NCI-H524 (cell line): ENCODE results near the gene PLA2G5.
"Not testable (repeated sequence)": the region's sequence is repeated elsewhere in the genome, so short reads cannot be mapped to it uniquely, and the experiment has no call there.

Experiments used
- DNase-seq, 2 experiments: peaks; one replicate each; lab custom pipeline; 2025; lab: John Stamatoyannopoulos, UW

The PLA2G5 gene

DNA sequence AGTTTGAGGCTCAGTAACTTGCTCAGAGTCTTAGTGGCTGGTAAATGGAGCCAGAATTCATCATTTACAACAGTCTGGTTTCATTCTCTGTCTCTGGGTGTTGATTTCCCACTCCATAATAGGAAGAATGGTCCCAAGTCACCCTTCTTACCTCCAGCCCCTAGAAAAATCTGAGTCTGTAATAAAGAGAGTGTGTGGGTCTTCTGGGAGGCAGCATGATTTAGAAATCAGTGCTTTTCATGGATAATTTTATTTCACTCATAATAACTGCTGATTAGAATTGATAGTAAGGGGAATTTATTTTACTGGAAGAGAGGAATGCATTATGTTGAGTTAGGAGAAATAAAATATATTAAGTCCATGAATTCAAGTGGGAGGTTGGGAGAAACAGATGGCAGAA lies 47.2 kb downstream of the PLA2G5 start:
- no peak for DNase-seq

DNA sequence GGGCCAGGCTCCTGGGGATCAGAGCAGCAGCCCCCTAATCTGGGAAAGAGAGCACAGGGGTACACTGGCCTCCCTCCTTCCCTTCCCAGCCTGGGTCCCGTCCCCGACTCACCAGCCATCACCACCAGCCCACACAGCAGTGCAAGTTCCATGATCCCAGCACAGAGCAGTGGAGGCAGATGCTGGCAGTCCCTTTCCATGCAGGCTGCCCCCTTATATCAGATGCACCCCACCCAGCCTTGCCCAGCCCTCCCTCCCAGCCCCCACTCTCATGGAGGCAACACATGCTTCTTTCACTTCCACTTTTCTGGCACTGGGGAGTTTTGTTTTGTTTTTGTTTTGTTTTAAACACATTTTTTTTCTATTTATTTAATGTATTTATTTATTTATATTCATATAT lies 49.4 kb downstream of the PLA2G5 start, which contains the start of gene PLA2G2D:
TSS of gene PLA2G2D (minus strand) at position 190 of the 400 bp plus-strand sequence. CDS start at position 152, 38 bp downstream.
- DNase-seq, result no peak

DNA sequence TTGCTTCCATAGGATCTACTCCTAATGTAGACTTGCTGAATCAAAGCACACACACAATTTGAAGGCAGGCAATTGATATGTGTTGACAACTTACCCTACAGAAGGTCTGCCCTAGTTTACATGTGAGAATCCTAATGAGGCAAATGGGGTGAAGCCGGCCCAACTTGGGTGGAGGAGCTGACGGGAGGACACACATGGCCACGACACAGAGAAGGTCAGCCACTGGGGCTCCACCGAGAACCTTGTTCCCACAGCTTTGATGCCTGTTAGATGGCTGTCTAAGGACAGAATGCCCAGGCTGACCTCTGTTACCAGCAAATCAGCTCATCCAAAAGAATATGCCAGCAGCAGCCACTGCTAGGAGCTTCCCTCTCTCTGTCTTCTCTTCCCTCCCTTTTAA lies 50.8 kb downstream of the PLA2G5 start:
- DNase-seq, result no peak

DNA sequence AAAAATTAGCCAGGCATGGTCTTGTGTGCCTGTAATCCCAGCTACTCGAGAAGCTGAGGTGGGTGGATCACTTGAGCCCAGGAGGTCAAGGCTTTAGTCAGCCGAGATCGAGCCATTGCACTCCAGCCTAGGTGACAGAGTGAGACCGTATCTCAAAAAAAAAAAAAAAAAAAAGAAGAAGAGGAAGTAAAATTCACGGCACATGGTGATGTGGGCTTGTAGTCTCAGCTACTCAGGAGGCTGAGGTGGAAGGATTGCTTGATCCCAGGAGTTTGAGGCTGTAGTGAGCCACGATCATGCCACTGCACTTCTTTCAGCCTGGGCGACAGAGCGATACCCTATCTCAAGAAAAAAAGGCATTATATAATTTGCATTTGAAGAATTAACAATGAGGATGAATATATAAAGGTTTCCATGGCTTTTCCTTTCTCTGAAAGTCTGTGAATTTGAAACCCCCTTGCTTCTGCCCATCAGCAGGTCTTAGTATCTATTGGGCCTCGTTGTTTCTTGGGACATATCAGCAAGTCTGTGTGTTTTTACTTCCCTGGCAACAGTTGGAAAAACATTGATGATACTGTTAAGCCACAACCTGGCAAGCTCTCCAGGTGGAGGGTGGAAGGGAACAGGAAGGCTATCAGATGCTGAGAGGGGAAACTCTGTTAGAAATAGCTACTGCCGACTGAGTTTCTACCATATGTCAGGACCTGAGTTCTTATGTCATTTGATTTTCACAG lies 53.9 kb downstream of the PLA2G5 start:
- DNase-seq, result no peak

DNA sequence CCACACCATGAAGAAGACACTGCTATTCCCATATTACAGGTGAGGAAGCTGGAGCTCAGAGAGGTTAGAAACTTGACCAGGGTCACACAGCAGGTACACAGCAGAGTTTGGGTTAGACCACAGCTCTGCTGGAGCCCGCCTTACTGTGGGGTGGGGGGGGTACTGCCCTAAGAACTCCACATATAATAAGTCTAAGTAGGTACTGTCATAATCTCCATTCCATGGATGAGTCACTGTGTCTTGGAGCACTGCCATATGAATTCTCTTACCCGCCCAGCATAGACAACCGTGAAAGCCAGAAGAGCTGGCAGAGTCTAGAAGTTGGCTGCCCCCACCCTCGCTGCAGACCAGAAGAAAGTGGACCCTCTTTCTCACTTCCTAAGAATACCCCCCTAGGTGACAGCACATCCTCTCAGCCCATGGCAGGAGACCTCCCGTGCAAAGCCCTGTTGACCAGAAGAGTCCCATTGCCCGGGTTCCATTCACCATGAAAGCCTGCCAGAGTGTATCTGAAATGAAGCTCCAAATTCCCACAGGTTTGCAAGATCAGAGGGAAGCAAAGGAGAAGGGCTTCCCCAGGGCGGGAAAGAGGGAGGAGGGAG lies 54.6 kb downstream of the PLA2G5 start:
- no peak for DNase-seq

DNA sequence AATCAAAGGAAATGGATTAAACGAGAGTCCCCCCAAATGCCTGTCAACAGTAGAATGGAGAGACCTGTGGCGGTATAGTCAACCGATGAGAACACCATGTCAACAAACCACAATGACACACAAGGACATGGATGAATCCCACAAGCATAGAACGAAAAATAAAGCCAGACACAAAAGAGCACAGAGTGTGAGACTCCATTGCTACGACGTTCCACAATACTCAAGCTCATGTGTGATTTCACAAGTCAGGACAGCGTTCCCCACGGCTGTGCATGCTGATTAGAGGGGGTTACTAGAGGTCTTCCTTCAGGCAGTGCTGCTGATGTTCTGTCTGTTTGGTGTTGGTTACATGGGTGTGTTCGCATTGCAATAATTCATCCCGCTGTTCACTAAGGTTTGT lies 55.1 kb downstream of the PLA2G5 start:
- no peak for DNase-seq

DNA sequence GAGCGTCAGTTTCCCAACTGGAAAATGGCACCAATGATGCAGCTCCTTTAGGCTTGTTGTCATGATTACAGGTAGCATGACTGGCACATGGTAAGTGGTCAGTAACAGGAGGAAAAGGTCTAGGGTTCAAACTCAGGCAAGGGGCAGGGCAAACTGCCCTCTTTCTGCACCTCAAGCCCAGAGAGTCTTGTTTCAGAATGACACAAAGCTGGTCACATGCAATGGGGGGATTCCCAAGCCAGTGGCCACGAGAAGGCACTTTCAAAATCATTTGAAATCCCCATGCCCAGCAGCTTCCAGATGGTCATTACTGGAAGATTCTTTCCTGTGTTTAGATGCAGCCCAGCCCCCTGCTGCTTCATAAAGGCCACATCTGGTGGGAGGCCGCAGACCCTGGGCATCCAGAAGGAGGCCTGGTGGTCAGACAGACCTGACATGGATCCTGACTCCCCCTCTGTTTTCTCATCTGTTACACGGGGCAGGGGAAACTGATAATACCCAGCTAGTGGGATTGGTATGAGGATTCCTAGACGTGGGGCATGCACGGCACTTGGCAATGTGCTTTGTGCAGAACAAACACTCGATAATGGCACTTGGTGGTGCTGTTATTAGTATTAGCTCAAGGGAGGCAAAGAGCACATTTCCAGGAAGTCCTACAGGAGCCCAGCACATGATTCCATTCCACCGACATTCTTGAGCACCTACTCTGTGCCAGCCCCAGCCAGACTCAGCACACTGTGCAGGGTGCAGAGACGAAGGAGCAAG lies 56.2 kb downstream of the PLA2G5 start:
- no peak for DNase-seq

DNA sequence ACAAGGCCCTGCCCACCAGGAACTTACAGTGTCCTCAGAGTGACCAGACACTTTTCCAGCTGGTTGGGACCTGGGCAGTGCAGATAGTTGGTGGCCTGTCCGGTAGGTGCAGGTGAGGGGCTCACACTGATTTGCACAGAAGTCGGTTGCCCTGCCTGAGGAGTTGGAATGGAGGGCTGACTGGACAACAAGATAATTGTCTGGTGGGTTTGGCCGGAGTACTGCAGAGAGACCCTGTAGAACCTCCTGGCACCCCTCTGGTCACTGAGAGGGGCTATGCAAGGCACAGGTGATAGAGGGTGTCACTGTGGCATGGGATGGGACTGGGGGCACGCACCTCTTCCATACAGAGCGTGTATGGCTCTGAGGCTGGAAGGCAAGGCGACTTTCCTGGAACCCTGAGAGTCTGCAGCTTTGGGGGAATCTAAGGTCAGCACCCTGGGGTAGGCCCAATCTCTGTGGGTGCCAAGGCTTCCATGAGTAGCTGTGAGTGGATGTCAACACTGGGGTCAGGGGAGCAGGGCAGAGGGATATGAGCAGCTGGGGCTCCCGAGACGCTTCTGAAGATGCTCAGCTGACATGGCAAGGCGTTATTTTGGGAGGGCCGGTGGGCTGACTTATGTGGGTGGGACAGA lies 56.9 kb downstream of the PLA2G5 start:
- DNase-seq, result no peak

DNA sequence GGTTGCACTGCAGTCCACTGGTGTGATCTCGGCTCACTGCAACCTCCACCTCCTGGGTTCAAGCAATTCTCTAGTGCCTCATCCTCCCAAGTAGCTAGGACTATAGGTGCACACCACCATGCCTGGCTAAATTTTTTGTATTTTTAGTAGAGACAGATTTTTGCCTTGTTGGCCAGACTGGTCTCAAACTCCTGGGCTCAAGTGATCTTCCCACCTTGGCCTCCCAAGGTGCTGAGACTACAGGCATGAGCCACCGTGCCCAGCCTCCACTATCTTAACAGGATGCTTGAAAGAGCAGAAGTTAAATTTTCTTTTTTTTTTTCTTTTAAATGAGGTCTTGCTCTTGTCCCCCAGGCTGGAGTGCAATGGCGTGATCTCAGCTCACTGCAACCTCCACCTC lies 60.5 kb downstream of the PLA2G5 start:
- DNase-seq, result not testable (repeated sequence)

DNA sequence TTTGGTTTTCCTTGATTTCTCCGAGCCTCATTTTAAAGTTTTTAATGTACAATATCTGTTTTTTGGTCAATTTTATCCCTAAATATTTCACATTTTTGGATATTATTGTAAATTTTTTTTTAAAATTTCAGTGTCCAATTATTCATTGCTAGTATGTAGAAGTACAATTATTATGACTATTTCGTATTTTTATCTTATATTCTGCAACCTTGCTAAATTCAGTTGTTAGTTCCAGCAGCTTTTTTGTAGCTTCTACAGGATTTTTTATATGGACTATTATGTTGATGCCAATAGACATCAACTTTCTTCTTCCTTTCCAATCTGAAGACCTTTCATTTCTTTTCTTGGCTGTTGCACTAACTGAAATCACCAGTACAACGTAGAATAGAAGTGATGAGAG lies 65.0 kb downstream of the PLA2G5 start:
- DNase-seq, result no peak

DNA sequence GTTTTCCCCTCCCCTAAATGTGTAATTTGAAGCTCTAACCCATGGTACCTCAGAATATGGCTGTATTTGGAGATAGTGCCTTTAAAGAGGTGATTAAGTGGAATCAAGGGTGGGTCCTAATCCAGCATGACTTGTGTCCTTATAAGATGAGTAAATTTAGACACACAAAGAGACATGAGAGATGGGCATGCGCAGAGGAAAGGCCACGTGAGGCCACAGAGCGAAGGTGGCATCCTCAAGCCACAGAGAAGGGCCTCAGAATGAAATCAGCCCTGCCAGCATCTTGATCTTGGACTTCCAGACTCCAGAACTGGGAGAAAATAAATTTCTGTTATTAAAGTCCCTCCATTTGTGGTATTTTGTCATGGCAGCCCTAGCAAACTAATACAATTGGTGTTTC lies 66.3 kb downstream of the PLA2G5 start:
- DNase-seq, result no peak

DNA sequence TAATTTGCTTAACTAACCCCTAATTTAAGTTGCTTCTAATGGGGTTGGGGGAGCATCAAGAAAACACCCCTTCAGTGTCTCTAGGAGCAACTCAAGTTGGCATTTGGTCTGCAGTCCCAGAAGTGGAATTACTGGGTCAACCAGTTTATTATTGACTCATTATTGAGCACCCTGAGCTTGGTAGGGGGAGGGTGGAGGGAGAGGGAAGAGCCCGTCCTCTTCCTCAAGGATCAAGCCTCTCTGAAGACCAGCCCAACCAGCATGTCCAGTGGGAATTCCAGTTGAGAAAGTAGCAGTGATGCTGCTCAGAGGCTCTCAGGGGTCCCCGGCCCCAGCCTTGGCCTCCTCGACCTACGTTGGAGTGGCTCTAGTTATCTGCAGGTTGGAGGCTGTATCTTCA lies 67.1 kb downstream of the PLA2G5 start:
- DNase-seq, result no peak

DNA sequence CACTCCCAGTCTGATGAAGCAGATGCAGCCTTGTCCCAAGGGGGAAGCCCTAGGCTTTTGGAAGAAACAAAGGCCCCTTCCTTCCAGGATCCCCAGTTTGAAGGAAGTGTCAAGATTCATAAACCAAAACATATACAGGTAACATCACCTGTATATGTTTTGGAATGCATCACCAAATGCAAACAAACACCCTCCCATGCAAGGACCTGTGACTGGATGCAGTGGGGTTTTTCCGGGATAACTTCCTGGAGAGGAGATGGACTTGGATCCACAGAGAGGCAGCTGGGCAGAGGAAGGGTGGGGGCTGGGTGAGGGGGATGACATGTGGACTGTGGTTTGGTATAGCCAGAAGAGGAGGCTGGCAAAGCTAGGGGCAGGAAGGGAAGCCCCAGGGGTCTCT lies 67.6 kb downstream of the PLA2G5 start:
- DNase-seq, result no peak

DNA sequence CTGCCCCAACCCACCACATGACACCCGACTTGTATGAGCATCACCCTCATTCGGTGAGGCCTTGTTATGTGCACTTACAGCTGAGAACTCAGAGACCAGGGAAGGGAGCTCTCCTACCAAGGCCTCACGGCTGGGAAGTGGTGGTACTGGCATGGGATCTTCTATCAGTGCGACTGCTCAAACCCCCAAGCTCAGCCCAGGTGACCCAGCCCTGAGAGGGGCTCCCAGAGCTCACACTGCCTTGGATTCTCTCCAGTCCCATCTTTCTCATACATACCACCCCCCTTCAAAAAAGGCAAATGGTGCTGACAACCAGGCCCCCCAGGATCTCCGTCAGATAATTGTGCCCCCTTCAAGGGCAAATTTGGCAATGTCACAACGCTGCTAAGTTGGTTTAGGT lies 68.4 kb downstream of the PLA2G5 start:
- no peak for DNase-seq

DNA sequence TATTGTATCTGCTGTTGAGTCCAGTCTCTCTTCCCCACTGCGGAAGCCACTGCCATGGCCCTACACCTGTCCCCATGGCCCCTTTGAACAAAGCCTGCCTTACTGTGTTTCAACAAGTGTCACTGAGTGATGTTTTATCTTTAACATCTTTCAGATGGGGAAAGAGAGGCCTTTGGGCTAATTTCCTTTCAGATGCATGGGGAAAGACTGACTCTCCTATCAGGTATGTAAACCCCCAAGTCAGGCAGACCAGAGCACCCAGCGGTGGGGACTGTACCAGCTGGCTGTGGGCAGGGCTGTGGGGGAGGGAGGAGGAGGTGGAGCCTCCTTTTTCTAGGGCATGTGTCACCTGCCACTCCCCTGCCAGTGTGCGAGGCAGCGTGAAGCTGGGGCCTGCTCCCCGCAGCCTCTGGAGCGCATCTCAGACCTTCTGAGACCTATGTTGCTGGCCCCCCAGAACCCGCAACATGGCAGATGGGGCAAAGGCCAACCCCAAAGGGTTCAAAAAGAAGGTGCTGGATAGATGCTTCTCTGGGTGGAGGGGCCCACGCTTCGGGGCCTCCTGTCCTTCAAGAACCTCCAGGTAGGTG lies 69.1 kb downstream of the PLA2G5 start, which contains the start of gene PLA2G2F:
TSS of gene PLA2G2F (plus strand) at position 363 of the 590 bp plus-strand sequence. CDS start at position 468, 105 bp downstream.
- no peak for DNase-seq

DNA sequence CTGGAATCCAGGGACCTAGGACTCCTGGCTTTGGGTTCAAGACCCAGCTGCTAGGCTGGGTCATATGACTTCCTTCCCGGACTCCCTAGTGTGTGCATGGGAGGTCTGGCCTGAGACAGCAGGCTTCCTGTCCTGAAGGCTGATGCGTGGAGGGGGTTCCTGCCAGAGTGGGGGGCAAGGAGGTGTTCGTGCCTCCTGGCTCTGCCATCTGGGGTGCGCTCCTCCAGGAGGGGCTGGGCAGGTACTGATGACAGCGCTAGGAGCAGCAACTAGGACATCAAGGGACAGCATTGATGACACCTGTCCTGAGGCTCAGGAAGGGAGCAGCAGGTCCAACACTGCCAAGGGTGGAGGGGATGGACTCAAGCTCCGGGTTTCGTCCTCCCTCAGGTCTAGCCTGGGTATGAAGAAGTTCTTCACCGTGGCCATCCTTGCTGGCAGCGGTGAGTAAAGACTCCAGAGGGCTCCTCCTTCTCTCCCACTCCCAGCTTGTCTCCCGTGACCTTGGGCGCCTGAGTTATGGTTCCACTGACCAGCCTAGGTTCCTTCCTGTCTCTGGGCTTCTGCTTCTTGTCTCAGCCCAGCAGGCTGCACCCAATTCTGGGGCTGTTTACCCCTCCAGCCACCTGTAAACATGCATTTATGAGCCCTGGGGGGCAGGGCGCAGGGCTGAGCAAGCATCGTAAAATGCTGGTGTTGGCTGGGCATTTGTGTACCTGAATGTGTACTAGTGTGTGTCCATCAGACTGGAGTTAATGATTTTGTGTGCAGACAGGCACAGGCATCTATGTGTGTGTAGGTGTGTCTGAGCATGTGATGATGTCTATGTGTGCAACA lies 70.0 kb downstream of the PLA2G5 start:
- no peak for DNase-seq

DNA sequence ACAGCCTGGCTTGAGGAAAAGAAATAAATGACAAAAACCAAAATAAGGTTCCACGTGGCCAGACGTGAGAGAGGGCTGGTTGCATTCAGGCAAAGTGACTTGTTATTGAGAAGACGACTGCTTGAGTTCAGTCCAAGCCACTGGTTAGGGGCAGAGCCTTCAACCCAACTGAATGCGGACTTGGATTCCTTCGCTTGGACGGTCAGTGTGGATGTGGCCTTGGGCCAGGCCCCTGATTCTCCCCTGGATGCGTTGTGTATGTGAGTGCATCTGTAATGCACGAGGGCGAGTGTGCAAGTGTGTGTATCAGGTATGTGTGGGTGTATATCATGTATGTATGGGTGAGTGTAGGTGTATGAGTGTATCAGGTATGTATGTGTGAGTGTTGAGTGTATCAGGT lies 71.0 kb downstream of the PLA2G5 start:
- DNase-seq, result no peak

DNA sequence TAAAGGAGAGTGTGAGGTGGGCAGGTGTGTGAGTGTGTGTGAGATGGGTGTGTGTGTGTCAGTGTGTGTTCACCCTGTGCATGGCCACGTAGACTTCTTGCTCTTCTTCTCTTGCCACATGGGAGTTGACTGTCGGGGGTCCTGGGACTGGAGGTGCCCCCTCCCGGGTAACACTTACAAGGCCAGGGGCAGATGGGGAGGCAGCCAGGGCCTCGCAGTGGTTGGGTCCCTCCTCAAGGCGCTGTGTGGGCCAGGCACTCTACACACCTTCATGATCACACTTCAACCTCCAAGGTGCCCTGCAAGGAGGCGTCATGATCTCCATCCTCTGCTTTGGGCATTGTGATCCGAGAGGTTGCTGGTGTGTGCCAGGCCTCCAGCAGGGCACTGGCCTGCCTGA lies 71.5 kb downstream of the PLA2G5 start:
- no peak for DNase-seq
